Measurements from ENCODE around the gene PTPRD.

The PTPRD gene

GRCh38 chr9:8395022-8395421 is 2217.8 kb downstream of the PTPRD start:
- no peak for DNase-seq (ENCODE audit: low read depth)
- no peak overlapping the region for H3K4me3 ChIP-seq (ENCODE audit: low read depth, low read length)
- no peak for TF ChIP-seq CTCF (IDR thresholded peaks at IDR 0.05; ENCODE audit: insufficient read depth, low read depth, low read length, missing control alignments)

GRCh38 chr9:8394341-8394740 is 2218.5 kb downstream of the PTPRD start:
- DNase-seq (ENCODE audit: low read depth): no peak
- H3K4me3 ChIP-seq (ENCODE audit: low read depth, low read length): no peak overlapping the region
- no peak for TF ChIP-seq CTCF (IDR thresholded peaks at IDR 0.05; ENCODE audit: insufficient read depth, low read depth, low read length, missing control alignments)

- no peak for DNase-seq (ENCODE audit: low read depth)
- H3K4me3 ChIP-seq (ENCODE audit: low read depth, low read length): no peak overlapping the region
- TF ChIP-seq CTCF (IDR thresholded peaks at IDR 0.05; ENCODE audit: insufficient read depth, low read depth, low read length, missing control alignments): no peak
Observed at GRCh38 chr9:8392866-8393265, 2219.9 kb downstream of the PTPRD start.

GRCh38 chr9:8391566-8391965 is 2221.2 kb downstream of the PTPRD start:
- H3K4me3 ChIP-seq (ENCODE audit: low read depth, low read length): no peak overlapping the region
- no peak for DNase-seq (ENCODE audit: low read depth)
- no peak for TF ChIP-seq CTCF (IDR thresholded peaks at IDR 0.05; ENCODE audit: insufficient read depth, low read depth, low read length, missing control alignments)

- no peak for DNase-seq (ENCODE audit: low read depth)
- H3K4me3 ChIP-seq (ENCODE audit: low read depth, low read length): no peak overlapping the region
- no peak for TF ChIP-seq CTCF (IDR thresholded peaks at IDR 0.05; ENCODE audit: insufficient read depth, low read depth, low read length, missing control alignments)
Observed at GRCh38 chr9:8391132-8391531, 2221.7 kb downstream of the PTPRD start.

- no peak for DNase-seq (ENCODE audit: low read depth)
- H3K4me3 ChIP-seq (ENCODE audit: low read depth, low read length): no peak overlapping the region
- no peak for TF ChIP-seq CTCF (IDR thresholded peaks at IDR 0.05; ENCODE audit: insufficient read depth, low read depth, low read length, missing control alignments)
Observed at GRCh38 chr9:8390571-8390970, 2222.2 kb downstream of the PTPRD start.

- no peak for TF ChIP-seq CTCF (IDR thresholded peaks at IDR 0.05; ENCODE audit: insufficient read depth, low read depth, low read length, missing control alignments)
- H3K4me3 ChIP-seq (ENCODE audit: low read depth, low read length): no peak overlapping the region
- no peak for DNase-seq (ENCODE audit: low read depth)
Observed at GRCh38 chr9:8389531-8389930, 2223.3 kb downstream of the PTPRD start.
